ENCODE measurements around the gene BRINP1.
A peak's percentile ranks its signal among the peaks of the same experiment; 100 is the strongest.

- TF ChIP-seq CTCF (IDR thresholded peaks at IDR 0.05; ENCODE audit: insufficient read depth, low read length, poor library complexity, severe bottlenecking) (peak; percentile 91), EZH2phosphoT487 (conservative IDR thresholded peaks at IDR 0.05; ENCODE audit: low read length) (no peak)
Measured at GRCh38 chr9:119289740-119290433, 79.3 kb downstream of the BRINP1 start.
